ENCODE results near the gene KDM7A.

The KDM7A gene

DNA sequence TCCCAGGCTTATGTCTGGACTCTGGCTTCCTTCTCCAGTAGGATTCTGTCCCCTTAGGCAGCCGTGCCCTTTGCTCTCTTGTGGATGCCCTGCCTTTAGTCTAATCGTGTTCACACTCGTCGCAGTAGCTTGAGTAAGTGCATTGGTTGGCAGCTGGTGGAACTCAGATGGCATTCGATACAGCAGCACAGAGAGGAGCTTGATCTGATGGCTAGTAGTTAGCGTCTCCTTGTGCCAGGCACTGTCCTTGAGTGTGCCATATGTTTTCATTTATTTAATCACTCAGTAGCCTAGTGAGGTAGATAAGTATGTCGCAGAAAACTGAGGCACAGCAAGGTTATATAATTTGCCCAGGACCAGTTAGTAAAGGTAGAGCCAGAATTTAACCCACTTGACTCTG is 95.9 kb downstream of the KDM7A start:
- H3K27ac ChIP-seq: no peak overlapping the region
- no peak for TF ChIP-seq ZFX (IDR thresholded peaks at IDR 0.05; ENCODE audit: borderline replicate concordance)
- TF ChIP-seq, protein P1, sequence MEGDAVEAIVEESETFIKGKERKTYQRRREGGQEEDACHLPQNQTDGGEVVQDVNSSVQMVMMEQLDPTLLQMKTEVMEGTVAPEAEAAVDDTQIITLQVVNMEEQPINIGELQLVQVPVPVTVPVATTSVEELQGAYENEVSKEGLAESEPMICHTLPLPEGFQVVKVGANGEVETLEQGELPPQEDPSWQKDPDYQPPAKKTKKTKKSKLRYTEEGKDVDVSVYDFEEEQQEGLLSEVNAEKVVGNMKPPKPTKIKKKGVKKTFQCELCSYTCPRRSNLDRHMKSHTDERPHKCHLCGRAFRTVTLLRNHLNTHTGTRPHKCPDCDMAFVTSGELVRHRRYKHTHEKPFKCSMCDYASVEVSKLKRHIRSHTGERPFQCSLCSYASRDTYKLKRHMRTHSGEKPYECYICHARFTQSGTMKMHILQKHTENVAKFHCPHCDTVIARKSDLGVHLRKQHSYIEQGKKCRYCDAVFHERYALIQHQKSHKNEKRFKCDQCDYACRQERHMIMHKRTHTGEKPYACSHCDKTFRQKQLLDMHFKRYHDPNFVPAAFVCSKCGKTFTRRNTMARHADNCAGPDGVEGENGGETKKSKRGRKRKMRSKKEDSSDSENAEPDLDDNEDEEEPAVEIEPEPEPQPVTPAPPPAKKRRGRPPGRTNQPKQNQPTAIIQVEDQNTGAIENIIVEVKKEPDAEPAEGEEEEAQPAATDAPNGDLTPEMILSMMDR (IDR thresholded peaks at IDR 0.05): no peak

DNA sequence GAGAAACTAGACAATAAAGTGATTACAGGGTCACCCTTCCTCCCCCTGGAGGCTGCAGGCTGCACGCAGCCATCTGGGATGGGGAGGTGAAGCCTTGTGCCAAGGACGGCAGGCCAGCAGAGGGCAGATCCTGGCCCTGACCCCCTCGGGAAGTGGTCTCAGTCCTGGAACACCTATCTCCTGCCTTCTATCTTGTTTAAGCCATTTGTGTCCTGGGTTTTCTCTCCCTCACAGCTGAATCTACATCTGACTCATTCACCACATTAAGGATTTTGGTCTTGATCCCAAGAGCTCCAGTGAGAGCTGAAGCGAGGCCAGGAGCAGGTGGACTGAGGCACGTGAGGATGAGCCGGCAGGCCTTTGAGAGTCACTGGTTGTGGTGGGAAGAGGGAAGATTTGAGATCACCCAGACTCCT is 97.7 kb downstream of the KDM7A start:
- H3K27ac ChIP-seq: no peak overlapping the region
- TF ChIP-seq, protein P1 (IDR thresholded peaks at IDR 0.05): peak; percentile 17; the same call in 1 of the 2 replicates
- TF ChIP-seq ZFX (IDR thresholded peaks at IDR 0.05; ENCODE audit: borderline replicate concordance): no peak

DNA sequence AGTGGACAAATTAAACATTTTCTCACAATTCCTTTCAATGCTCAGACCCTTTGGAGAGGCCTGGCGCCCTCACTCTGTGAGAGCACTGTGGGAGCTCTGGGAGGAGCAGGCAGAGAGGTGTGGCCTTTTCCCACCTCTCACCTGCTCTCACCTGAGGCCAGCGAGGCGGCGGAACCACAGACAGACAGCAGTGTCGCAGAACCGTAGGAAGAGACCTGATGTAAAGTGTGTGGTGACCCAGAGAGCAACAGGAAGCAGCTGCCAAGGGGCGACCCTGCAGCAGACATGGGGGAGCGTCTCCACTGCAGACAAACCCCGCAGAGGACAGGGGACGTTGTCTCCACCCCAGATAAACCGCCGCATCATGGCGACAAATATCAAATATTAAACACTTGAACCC is 98.4 kb downstream of the KDM7A start:
- no peak overlapping the region for H3K27ac ChIP-seq
- TF ChIP-seq, protein P1 (IDR thresholded peaks at IDR 0.05): no peak
- no peak for TF ChIP-seq ZFX (IDR thresholded peaks at IDR 0.05; ENCODE audit: borderline replicate concordance)

DNA sequence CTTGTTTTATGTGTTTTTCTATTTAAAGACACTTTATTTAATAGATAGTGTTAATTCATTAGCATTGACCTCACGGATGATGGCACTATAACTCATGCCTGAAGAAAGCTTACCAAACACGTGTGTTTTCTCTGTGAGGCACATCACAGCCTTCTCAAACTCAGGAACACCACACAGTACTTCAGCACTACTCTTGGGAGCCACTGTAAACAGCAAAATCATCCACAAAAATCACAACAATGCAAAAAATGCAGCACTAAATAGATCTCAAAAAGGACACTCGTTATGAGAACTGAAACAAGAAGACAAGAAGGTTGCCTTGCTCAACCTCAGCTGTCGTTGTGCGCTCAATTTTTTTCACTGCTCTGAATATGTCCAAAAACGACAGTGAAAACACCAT is 102.0 kb downstream of the KDM7A start:
- no peak overlapping the region for H3K27ac ChIP-seq
- TF ChIP-seq, protein P1 (IDR thresholded peaks at IDR 0.05): no peak
- no peak for TF ChIP-seq ZFX (IDR thresholded peaks at IDR 0.05; ENCODE audit: borderline replicate concordance)

DNA sequence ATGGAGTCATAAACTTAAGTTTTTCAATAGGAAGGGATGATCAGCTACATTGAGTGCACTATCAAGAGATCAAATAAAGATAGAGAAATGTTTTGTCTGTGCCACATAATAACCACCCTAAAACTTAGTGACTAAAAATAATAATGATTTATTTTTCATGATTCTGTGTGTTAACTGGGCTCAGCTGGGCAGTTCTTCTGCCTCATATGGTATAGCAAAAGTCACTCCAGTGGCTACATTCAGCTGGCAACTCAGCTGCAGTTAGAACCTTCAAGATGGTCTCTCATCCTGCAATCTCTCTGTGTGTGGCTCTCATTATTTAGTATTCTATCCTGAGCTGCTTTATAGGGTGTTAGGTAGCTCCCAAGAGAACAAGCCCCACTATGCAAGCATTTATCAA is 106.2 kb downstream of the KDM7A start:
- no peak overlapping the region for H3K27ac ChIP-seq
- TF ChIP-seq, protein P1 (IDR thresholded peaks at IDR 0.05): no peak
- TF ChIP-seq ZFX (IDR thresholded peaks at IDR 0.05; ENCODE audit: borderline replicate concordance): no peak

DNA sequence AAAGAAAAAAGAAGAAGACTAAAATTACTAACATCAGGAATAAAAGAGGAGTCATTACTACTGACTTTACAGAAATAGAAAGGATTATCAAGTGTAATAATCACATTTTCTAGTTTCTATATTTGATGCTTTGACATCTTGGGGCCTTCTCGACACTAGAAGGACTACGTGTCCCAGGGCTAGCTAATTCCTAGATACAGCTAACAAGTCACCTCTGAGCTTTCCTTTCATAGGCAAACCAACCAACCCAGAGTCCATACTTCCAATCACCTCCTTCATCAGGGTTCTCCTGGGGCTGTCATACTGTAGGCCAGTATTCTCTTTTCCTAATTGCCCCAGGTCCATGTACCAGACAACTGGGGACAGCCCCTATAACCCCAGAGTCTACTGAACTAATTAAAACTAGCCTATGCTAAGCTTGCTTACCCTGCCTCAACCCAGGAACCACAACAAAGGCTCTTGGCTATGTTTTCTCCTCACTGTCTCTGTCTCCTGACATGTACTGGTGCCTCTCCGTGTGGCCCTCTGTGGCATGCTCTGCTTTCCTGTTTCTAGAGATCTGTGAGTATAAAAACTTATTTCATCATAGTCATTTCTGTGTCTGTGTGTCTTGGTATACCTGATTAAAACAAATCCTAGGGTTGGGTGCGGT is 107.4 kb downstream of the KDM7A start:
- H3K27ac ChIP-seq: no peak overlapping the region
- TF ChIP-seq ZFX (IDR thresholded peaks at IDR 0.05; ENCODE audit: borderline replicate concordance): no peak

DNA sequence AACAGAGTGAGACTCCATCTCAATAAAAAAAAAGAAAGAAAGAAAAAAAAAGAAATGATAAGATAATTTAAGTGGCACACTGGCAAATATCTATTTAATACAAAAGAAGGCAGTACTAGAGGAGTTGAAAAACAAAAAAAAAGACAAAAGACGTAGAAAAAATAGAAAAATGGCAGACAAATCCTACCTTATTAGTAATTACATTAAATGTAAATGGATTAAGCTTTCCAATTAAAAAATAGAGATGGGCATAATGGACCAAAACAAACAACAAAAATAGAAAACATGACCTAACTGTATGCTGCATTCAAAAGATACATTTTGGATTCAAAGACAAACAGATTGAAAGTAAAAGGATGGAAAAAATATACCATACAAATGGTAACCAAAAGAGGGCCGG is 108.8 kb downstream of the KDM7A start:
- TF ChIP-seq ZFX (IDR thresholded peaks at IDR 0.05; ENCODE audit: borderline replicate concordance): no peak
- TF ChIP-seq, protein P1 (IDR thresholded peaks at IDR 0.05): no peak
- no peak overlapping the region for H3K27ac ChIP-seq

DNA sequence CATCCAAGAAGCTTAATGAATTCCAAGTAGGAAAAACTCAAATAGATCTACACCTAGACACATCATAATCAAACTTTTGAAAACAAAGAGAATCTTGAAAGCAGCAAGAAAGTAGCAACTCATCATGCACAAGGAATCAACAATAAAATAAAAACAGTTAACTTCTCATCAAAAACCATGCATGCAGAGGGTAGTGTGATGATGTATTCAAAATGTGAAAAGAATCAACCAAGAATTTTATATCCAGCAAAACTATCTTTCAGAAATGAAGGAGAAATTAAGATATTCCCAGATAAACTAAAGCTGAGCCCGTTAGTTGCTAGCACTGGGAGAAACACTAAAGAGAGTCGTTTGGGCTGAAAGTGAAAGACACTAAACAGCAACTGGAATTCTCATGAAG is 109.7 kb downstream of the KDM7A start:
- no peak for TF ChIP-seq ZFX (IDR thresholded peaks at IDR 0.05; ENCODE audit: borderline replicate concordance)
- TF ChIP-seq, protein P1 (IDR thresholded peaks at IDR 0.05): no peak
- no peak overlapping the region for H3K27ac ChIP-seq

All from 22Rv1 (cell line).